ENCODE results near the gene DYNC1LI2.
A peak's percentile ranks its signal among the peaks of the same experiment; 100 is the strongest.

The DYNC1LI2 gene

DNA sequence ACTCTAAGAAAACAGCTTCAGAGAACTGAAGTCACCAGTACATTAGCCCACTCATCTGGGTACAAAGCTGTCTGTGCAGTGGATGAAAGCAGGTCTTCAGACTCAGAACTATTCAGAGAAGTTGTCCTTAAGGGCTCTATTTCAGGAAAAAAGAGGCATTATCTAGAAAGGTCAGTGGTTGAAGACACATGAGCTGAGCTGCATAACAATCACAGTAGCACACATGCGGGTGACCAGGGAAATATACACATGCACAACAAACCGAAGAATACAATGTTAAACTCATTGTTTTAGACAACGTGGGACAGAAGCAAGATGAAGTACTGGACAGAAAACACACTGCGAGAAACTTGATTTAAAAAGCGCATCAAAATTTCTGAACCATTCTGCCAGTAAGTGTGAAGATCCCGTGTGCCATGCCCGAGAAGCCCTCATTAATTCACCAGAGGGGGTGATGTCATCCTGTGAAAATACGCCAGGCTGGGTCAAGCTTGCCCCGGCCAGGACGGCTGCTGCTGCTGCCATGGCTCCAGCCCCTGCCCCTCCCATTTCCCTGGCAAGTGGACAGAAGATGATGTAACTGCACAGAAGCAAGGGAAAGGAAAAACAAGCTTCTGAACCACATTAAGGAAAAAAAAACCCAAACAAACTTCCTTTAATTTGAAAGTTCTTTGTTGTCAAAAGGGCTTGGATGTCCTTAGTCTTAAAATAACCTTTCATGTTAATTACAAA, 10.1 kb downstream of the DYNC1LI2 start:
- Histone ChIP-seq H3K27ac (ENCODE audit: low read depth in 2 of 2, low read length in 2 of 2) (peak overlapping the region; percentile 83 to 95), H3K27me3 (ENCODE audit: control insufficient read depth in 2 of 2, insufficient read depth in 2 of 2, low read length in 2 of 2) (no peaks in the 10 kb centered on the region), H3K9ac (ENCODE audit: low read depth in 1 of 2, low read length in 2 of 2) (peak overlapping the region; percentile 52 to 68), H3K9me3 (ENCODE audit: control insufficient read depth in 2 of 2, low read length in 2 of 2) (no peaks in the 10 kb centered on the region), H3K36me3 (ENCODE audit: control insufficient read depth in 2 of 2, insufficient read depth in 2 of 2, low read length in 2 of 2) (peaks cover 28 to 55% of the 10 kb centered on the region in 2 donors), H3K4me1 (ENCODE audit: control insufficient read depth in 2 of 2, insufficient read depth in 2 of 2, low read length in 2 of 2) (peaks cover 30 to 33% of the 10 kb centered on the region in 2 donors), H3K4me3 (ENCODE audit: low read length in 2 of 2) (peak overlapping the region; percentile 0 to 11)

DNA sequence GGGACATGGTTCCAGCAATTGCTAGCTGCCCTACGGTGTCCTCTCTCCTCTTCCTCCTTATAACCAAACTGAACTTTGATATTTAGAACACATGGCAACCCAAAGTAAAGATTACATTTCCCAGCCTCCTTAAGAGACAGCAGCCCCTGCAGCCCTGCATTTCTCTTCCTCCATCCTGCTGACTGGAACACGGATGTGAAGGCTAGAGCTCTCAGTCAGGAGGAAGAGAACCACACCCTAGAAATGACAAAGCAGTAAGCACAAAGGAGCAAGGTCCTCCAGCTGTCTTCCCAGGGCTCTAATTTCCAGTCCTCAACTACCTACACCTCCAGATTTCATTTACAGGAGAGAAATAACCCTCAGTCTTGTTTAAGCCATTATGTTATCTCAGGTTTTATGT, 10.9 kb downstream of the DYNC1LI2 start:
- H3K36me3 ChIP-seq (ENCODE audit: control insufficient read depth in 2 of 2, insufficient read depth in 2 of 2, low read length in 2 of 2): peaks cover 32 to 61% of the 10 kb centered on the region in 2 donors
- peak overlapping the region; percentile 39 to 49 for H3K4me3 ChIP-seq (ENCODE audit: low read length in 2 of 2)
- H3K27me3 ChIP-seq (ENCODE audit: control insufficient read depth in 2 of 2, insufficient read depth in 2 of 2, low read length in 2 of 2): no peaks in the 10 kb centered on the region
- H3K9me3 ChIP-seq (ENCODE audit: control insufficient read depth in 2 of 2, low read length in 2 of 2): no peaks in the 10 kb centered on the region
- H3K27ac ChIP-seq (ENCODE audit: low read depth in 2 of 2, low read length in 2 of 2): peak overlapping the region; percentile 83 to 95
- peak overlapping the region; percentile 52 to 68 for H3K9ac ChIP-seq (ENCODE audit: low read depth in 1 of 2, low read length in 2 of 2)
- H3K4me1 ChIP-seq (ENCODE audit: control insufficient read depth in 2 of 2, insufficient read depth in 2 of 2, low read length in 2 of 2): peaks cover 30 to 32% of the 10 kb centered on the region in 2 donors

DNA sequence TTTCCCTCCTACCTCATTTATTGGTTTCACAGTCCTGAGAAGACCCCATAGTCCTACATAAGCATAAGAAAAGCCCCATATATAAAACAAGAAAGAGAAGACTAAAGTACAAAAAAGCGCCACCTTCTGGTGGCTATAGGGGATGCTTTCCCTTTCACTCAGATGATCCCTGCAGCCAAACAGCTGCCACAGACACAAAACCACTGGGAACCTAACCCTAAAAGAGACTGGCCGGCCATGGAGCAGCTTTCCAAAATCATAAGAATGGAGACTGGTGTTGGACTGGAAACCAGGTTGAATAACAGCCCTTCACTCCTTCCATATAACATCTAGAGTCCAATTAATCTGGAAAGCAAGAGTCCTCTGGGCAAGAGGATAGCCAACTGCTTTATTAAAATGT, 11.4 kb downstream of the DYNC1LI2 start:
- H3K9me3 ChIP-seq (ENCODE audit: control insufficient read depth in 2 of 2, low read length in 2 of 2): no peaks in the 10 kb centered on the region
- H3K4me1 ChIP-seq (ENCODE audit: control insufficient read depth in 2 of 2, insufficient read depth in 2 of 2, low read length in 2 of 2): peaks cover 30 to 32% of the 10 kb centered on the region in 2 donors
- H3K27me3 ChIP-seq (ENCODE audit: control insufficient read depth in 2 of 2, insufficient read depth in 2 of 2, low read length in 2 of 2): no peaks in the 10 kb centered on the region
- peak overlapping the region in 1 of 2 donors; percentile 39 for H3K4me3 ChIP-seq (ENCODE audit: low read length in 2 of 2)
- peaks cover 33 to 62% of the 10 kb centered on the region in 2 donors for H3K36me3 ChIP-seq (ENCODE audit: control insufficient read depth in 2 of 2, insufficient read depth in 2 of 2, low read length in 2 of 2)
- peak overlapping the region; percentile 83 to 95 for H3K27ac ChIP-seq (ENCODE audit: low read depth in 2 of 2, low read length in 2 of 2)
- peak overlapping the region in 1 of 2 donors; percentile 33 for H3K9ac ChIP-seq (ENCODE audit: low read depth in 1 of 2, low read length in 2 of 2)

DNA sequence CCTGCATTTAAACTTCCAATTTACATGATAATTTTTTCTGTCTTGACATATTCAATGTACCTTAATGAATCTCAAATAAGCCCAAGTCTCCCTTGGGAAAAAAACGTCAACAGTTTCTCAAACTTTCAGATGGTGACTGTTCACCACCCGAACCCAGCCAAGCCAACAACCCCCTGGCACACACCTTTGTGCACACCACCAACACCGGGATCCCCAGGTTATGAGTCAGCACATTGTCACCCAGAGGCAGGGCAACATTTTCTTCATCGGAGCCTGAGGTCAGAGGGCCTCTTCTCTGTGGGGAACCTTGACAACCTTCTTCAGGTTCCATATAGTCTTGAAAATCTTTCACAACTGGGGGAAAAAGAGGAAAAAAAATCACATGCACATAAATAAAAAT, 15.5 kb downstream of the DYNC1LI2 start:
- no peak overlapping the region for H3K9ac ChIP-seq (ENCODE audit: low read depth in 1 of 2, low read length in 2 of 2)
- no peak overlapping the region for H3K27ac ChIP-seq (ENCODE audit: low read depth in 2 of 2, low read length in 2 of 2)
- H3K9me3 ChIP-seq (ENCODE audit: control insufficient read depth in 2 of 2, low read length in 2 of 2): no peaks in the 10 kb centered on the region
- peaks cover 15 to 16% of the 10 kb centered on the region in 2 donors for H3K4me1 ChIP-seq (ENCODE audit: control insufficient read depth in 2 of 2, insufficient read depth in 2 of 2, low read length in 2 of 2)
- peaks cover 57 to 72% of the 10 kb centered on the region in 2 donors for H3K36me3 ChIP-seq (ENCODE audit: control insufficient read depth in 2 of 2, insufficient read depth in 2 of 2, low read length in 2 of 2)
- no peaks in the 10 kb centered on the region for H3K27me3 ChIP-seq (ENCODE audit: control insufficient read depth in 2 of 2, insufficient read depth in 2 of 2, low read length in 2 of 2)
- H3K4me3 ChIP-seq (ENCODE audit: low read length in 2 of 2): no peak overlapping the region

DNA sequence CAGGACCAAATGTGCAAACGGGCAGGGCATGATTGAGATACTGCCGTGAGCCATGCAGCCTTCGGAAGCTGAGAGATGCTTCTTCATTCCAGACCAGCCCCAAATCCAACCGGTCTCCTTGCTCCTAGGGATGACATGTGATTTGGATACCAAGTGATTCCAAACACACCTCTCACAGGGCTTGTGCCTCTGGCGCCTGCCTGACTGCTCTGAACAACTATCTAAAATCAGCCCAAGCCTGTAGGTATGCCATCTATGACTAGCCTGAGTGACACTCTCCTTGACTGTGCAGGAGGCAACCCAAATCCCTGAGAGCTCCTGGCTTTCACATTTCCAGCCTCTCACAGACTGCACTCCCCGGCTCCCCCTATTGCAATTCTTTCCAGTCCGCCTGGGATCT, 20.3 kb downstream of the DYNC1LI2 start:
- H3K9me3 ChIP-seq (ENCODE audit: control insufficient read depth in 2 of 2, low read length in 2 of 2): no peaks in the 10 kb centered on the region
- H3K36me3 ChIP-seq (ENCODE audit: control insufficient read depth in 2 of 2, insufficient read depth in 2 of 2, low read length in 2 of 2): peaks cover 66 to 85% of the 10 kb centered on the region in 2 donors

DNA sequence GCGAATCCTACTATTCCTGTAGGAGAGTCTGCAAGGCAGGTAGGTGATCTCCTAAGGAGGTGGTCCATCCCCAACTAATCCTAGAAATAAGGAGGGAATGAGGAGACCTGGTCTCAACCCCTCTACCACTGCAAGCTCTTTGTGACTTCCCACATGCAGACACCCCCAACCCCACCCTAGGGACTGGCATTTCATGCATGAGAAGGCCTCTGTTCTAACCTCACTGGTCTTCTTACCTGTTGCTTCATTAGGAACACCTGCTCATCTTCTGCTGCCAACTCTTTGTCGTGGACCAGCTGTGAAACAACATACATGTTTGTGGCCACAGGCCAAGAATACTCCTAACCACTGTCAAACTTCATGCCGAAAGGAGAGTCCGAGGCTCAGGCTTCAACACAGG, 22.6 kb downstream of the DYNC1LI2 start:
- H3K27me3 ChIP-seq (ENCODE audit: control insufficient read depth in 2 of 2, insufficient read depth in 2 of 2, low read length in 2 of 2): no peaks in the 10 kb centered on the region
- no peak overlapping the region for H3K27ac ChIP-seq (ENCODE audit: low read depth in 2 of 2, low read length in 2 of 2)
- peaks cover 71 to 89% of the 10 kb centered on the region in 2 donors for H3K36me3 ChIP-seq (ENCODE audit: control insufficient read depth in 2 of 2, insufficient read depth in 2 of 2, low read length in 2 of 2)
- no peaks in the 10 kb centered on the region for H3K4me1 ChIP-seq (ENCODE audit: control insufficient read depth in 2 of 2, insufficient read depth in 2 of 2, low read length in 2 of 2)
- no peak overlapping the region for H3K9ac ChIP-seq (ENCODE audit: low read depth in 1 of 2, low read length in 2 of 2)
- no peak overlapping the region for H3K4me3 ChIP-seq (ENCODE audit: low read length in 2 of 2)
- H3K9me3 ChIP-seq (ENCODE audit: control insufficient read depth in 2 of 2, low read length in 2 of 2): no peaks in the 10 kb centered on the region

More for the DNA sequence above, 20.3 kb downstream of the DYNC1LI2 start:
- Histone ChIP-seq H3K9ac (ENCODE audit: low read depth in 1 of 2, low read length in 2 of 2) (no peak overlapping the region), H3K27me3 (ENCODE audit: control insufficient read depth in 2 of 2, insufficient read depth in 2 of 2, low read length in 2 of 2) (no peaks in the 10 kb centered on the region), H3K27ac (ENCODE audit: low read depth in 2 of 2, low read length in 2 of 2) (no peak overlapping the region), H3K4me1 (ENCODE audit: control insufficient read depth in 2 of 2, insufficient read depth in 2 of 2, low read length in 2 of 2) (no peaks in the 10 kb centered on the region), H3K4me3 (ENCODE audit: low read length in 2 of 2) (no peak overlapping the region)

DNA sequence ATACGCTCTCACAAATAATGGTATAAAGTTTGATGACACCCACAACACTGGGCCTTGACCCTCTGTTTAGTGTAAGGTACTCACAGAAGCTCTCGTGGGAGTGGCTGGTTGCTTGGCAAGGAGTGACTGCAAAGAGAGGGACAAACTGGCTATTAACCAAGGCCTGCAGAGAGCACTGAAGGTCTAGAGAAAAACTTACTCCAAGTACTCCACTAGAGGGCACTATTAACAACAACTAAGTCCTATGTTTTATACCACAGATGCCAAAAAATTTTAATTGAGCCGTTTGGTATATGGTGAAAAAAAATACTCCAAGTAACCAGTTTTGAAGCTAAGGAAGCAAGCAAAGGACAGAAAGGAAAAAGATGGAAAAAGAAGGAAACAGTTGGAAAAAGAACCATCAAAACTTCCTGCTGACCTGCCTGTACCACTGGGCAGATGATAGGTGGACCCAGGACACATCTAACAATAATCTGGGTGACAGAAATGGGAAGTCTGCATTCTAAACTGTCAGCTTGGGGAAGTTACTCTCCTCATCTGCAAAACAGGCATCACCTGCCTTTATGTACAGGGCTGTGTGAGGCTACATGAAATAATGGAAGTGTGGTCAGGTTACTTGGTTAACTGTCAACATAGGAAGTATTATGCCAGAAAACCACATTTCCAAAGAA, 23.2 kb downstream of the DYNC1LI2 start:
- Histone ChIP-seq H3K36me3 (ENCODE audit: control insufficient read depth in 2 of 2, insufficient read depth in 2 of 2, low read length in 2 of 2) (peaks cover 71 to 89% of the 10 kb centered on the region in 2 donors), H3K9ac (ENCODE audit: low read depth in 1 of 2, low read length in 2 of 2) (no peak overlapping the region), H3K27ac (ENCODE audit: low read depth in 2 of 2, low read length in 2 of 2) (no peak overlapping the region)

DNA sequence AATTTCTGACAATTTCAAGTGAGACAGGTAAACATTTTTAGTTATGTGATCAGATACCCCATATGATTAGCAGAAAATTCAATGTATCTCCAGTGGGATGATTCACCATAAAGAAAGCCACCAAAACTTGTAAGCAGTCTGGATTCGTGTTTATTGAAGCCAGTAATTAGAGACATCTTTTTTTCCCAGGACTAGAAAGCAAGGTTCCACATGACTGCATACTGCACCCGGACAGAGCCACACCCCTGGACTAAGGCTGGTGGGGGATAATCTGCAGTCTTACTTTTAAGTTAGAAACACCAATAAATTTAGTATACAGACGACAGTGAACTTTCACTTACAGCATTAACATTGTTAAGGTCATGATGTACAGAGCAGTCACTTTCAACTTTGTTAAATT, 30.6 kb downstream of the DYNC1LI2 start:
- peaks cover 0 to 4% of the 10 kb centered on the region in 2 donors for H3K4me1 ChIP-seq (ENCODE audit: control insufficient read depth in 2 of 2, insufficient read depth in 2 of 2, low read length in 2 of 2)
- no peaks in the 10 kb centered on the region for H3K27me3 ChIP-seq (ENCODE audit: control insufficient read depth in 2 of 2, insufficient read depth in 2 of 2, low read length in 2 of 2)
- no peak overlapping the region for H3K4me3 ChIP-seq (ENCODE audit: low read length in 2 of 2)
- peaks cover 31 to 36% of the 10 kb centered on the region in 2 donors for H3K36me3 ChIP-seq (ENCODE audit: control insufficient read depth in 2 of 2, insufficient read depth in 2 of 2, low read length in 2 of 2)
- no peaks in the 10 kb centered on the region for H3K9me3 ChIP-seq (ENCODE audit: control insufficient read depth in 2 of 2, low read length in 2 of 2)
- no peak overlapping the region for H3K27ac ChIP-seq (ENCODE audit: low read depth in 2 of 2, low read length in 2 of 2)
- no peak overlapping the region for H3K9ac ChIP-seq (ENCODE audit: low read depth in 1 of 2, low read length in 2 of 2)

More for the DNA sequence above, 23.2 kb downstream of the DYNC1LI2 start:
- Histone ChIP-seq H3K9me3 (ENCODE audit: control insufficient read depth in 2 of 2, low read length in 2 of 2) (no peaks in the 10 kb centered on the region), H3K4me1 (ENCODE audit: control insufficient read depth in 2 of 2, insufficient read depth in 2 of 2, low read length in 2 of 2) (no peaks in the 10 kb centered on the region), H3K4me3 (ENCODE audit: low read length in 2 of 2) (no peak overlapping the region), H3K27me3 (ENCODE audit: control insufficient read depth in 2 of 2, insufficient read depth in 2 of 2, low read length in 2 of 2) (no peaks in the 10 kb centered on the region)

DNA sequence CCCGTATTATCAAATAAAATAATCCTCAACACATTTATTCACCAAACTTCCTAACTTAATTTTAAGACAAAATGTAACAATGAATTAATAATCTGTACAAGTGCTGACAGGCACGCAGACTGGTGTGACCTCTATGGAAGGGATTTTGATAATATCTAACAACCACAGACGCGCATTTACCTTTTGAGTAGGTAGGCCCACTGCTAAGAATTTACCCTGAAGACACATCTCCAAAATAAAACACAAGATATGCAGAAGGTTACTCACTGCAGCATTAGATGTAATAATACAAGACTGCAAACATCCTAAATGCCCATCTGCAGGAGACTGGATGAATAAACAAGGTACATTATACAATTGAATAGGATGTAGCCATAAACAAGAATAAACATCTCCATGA, 32.2 kb downstream of the DYNC1LI2 start:
- Histone ChIP-seq H3K9ac (ENCODE audit: low read depth in 1 of 2, low read length in 2 of 2) (no peak overlapping the region), H3K9me3 (ENCODE audit: control insufficient read depth in 2 of 2, low read length in 2 of 2) (no peaks in the 10 kb centered on the region), H3K4me1 (ENCODE audit: control insufficient read depth in 2 of 2, insufficient read depth in 2 of 2, low read length in 2 of 2) (peaks cover 3 to 16% of the 10 kb centered on the region in 2 donors), H3K27ac (ENCODE audit: low read depth in 2 of 2, low read length in 2 of 2) (no peak overlapping the region), H3K4me3 (ENCODE audit: low read length in 2 of 2) (no peak overlapping the region), H3K36me3 (ENCODE audit: control insufficient read depth in 2 of 2, insufficient read depth in 2 of 2, low read length in 2 of 2) (peaks cover 21% of the 10 kb centered on the region in 2 donors), H3K27me3 (ENCODE audit: control insufficient read depth in 2 of 2, insufficient read depth in 2 of 2, low read length in 2 of 2) (no peaks in the 10 kb centered on the region)

DNA sequence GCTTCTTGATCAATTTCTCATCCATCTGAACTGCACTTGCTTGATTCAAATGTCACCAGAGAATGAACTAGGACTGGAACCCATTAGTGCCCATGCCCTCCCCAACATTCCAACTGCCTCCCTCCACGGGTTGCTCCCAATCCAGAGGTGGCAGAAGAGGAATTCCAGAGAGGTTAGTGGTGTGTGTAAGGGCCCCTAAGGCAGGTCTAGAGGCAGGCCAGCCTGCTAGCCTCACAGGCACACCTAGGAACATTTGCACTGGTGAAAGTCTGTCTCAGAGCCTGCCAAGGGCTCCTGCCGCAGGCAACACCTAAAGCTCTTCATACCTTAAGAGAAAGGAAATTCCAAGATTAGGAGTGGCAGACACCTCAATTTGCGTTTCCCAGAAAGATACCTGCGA, 33.6 kb downstream of the DYNC1LI2 start:
- H3K4me1 ChIP-seq (ENCODE audit: control insufficient read depth in 2 of 2, insufficient read depth in 2 of 2, low read length in 2 of 2): peaks cover 6 to 16% of the 10 kb centered on the region in 2 donors

More for the DNA sequence above, 33.6 kb downstream of the DYNC1LI2 start:
- Histone ChIP-seq H3K27me3 (ENCODE audit: control insufficient read depth in 2 of 2, insufficient read depth in 2 of 2, low read length in 2 of 2) (no peaks in the 10 kb centered on the region), H3K4me3 (ENCODE audit: low read length in 2 of 2) (no peak overlapping the region), H3K36me3 (ENCODE audit: control insufficient read depth in 2 of 2, insufficient read depth in 2 of 2, low read length in 2 of 2) (peaks cover 6 to 7% of the 10 kb centered on the region in 2 donors), H3K9me3 (ENCODE audit: control insufficient read depth in 2 of 2, low read length in 2 of 2) (no peaks in the 10 kb centered on the region), H3K27ac (ENCODE audit: low read depth in 2 of 2, low read length in 2 of 2) (no peak overlapping the region), H3K9ac (ENCODE audit: low read depth in 1 of 2, low read length in 2 of 2) (no peak overlapping the region)

All from mucosa of rectum (tissue), 2 donors.